ENCODE measurements around the gene TNFRSF9. TPM values are rescaled to one million over a fixed set of nuclear protein-coding genes. Genes with fewer than 3 reads are reported as not detected.

The TNFRSF9 gene
- total and polyA plus RNA-seq, 2 donors from 2014 or later = 0.54 TPM; not detected in 1

DNA sequence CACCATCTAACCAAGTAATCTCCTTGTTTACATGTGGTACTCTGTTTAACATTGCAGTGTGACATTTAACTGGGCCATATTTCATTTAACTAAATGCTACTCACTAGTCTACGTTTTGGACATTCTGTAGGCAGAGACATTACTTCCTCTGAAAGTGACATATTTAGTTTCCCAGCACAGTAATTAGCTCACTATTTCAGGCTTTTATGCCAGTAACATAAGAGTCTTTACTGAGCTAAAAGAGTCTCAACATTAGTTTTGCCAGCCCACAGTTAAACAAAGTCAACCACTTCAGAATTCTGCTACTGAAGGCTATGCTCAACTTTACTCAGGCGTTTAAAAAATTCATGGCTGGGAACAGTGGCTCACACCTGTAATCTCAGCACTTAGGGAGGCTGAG lies 2.6 kb upstream of the TNFRSF9 start:
- TF ChIP-seq, protein P1, sequence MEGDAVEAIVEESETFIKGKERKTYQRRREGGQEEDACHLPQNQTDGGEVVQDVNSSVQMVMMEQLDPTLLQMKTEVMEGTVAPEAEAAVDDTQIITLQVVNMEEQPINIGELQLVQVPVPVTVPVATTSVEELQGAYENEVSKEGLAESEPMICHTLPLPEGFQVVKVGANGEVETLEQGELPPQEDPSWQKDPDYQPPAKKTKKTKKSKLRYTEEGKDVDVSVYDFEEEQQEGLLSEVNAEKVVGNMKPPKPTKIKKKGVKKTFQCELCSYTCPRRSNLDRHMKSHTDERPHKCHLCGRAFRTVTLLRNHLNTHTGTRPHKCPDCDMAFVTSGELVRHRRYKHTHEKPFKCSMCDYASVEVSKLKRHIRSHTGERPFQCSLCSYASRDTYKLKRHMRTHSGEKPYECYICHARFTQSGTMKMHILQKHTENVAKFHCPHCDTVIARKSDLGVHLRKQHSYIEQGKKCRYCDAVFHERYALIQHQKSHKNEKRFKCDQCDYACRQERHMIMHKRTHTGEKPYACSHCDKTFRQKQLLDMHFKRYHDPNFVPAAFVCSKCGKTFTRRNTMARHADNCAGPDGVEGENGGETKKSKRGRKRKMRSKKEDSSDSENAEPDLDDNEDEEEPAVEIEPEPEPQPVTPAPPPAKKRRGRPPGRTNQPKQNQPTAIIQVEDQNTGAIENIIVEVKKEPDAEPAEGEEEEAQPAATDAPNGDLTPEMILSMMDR (IDR thresholded peaks at IDR 0.05; ENCODE audit: borderline replicate concordance, extremely low read depth, insufficient read depth) = no peak
- H3K27ac ChIP-seq (ENCODE audit: low read depth in 2 of 2, low read length in 2 of 2) = no peak overlapping the region

GRCh38 chr1:7942214-7942921 lies 1.7 kb upstream of the TNFRSF9 start:
- Histone ChIP-seq H3K4me1 (ENCODE audit: control insufficient read depth in 2 of 3, insufficient read depth in 2 of 3, low read depth in 1 of 3, low read length in 3 of 3) (peaks cover 0 to 7% (median 0%) of the 10 kb centered on the region in 3 donors), H3K9ac (ENCODE audit: low read length in 3 of 3) (no peak overlapping the region), H3K4me3 (ENCODE audit: low read length in 3 of 3) (peak overlapping the region in 1 of 3 donors; percentile 25), H3K9me3 (ENCODE audit: control insufficient read depth in 2 of 3, insufficient read depth in 1 of 3, low read length in 3 of 3) (no peaks in the 10 kb centered on the region), H3K27me3 (ENCODE audit: control insufficient read depth, insufficient read depth, low read length) (peaks cover 9% of the 10 kb centered on the region), H3K36me3 (ENCODE audit: control insufficient read depth in 2 of 3, insufficient read depth in 3 of 3, low read length in 3 of 3) (no peaks in the 10 kb centered on the region), H3K27ac (ENCODE audit: low read depth in 2 of 2, low read length in 2 of 2) (no peak overlapping the region)
- FAIRE-seq (no peak), DNase-seq (peak; percentile 65 to 88 (median 78))
- TF ChIP-seq, protein P1 (IDR thresholded peaks at IDR 0.05; ENCODE audit: borderline replicate concordance, extremely low read depth, insufficient read depth) = peak; percentile 30
- intact Hi-C loops (cut with DNase I) = no loop called here

More for the DNA sequence above, 2.6 kb upstream of the TNFRSF9 start:
- FAIRE-seq (no peak), DNase-seq (no peak)
- Histone ChIP-seq H3K9ac (ENCODE audit: low read length in 3 of 3) (no peak overlapping the region), H3K36me3 (ENCODE audit: control insufficient read depth in 2 of 3, insufficient read depth in 3 of 3, low read length in 3 of 3) (no peaks in the 10 kb centered on the region), H3K4me1 (ENCODE audit: control insufficient read depth in 2 of 3, insufficient read depth in 2 of 3, low read depth in 1 of 3, low read length in 3 of 3) (peaks cover 0 to 7% (median 0%) of the 10 kb centered on the region in 3 donors), H3K9me3 (ENCODE audit: control insufficient read depth in 2 of 3, insufficient read depth in 1 of 3, low read length in 3 of 3) (no peaks in the 10 kb centered on the region), H3K4me3 (ENCODE audit: low read length in 3 of 3) (no peak overlapping the region), H3K27me3 (ENCODE audit: control insufficient read depth, insufficient read depth, low read length) (peaks cover 9% of the 10 kb centered on the region)
- intact Hi-C loops (cut with DNase I) = no loop called here

- Histone ChIP-seq H3K9ac (ENCODE audit: low read length in 3 of 3) (no peak overlapping the region), H3K9me3 (ENCODE audit: control insufficient read depth in 2 of 3, insufficient read depth in 1 of 3, low read length in 3 of 3) (no peaks in the 10 kb centered on the region), H3K27me3 (ENCODE audit: control insufficient read depth, insufficient read depth, low read length) (peaks cover 9% of the 10 kb centered on the region), H3K27ac (ENCODE audit: low read depth in 2 of 2, low read length in 2 of 2) (no peak overlapping the region), H3K36me3 (ENCODE audit: control insufficient read depth in 2 of 3, insufficient read depth in 3 of 3, low read length in 3 of 3) (no peaks in the 10 kb centered on the region), H3K4me1 (ENCODE audit: control insufficient read depth in 2 of 3, insufficient read depth in 2 of 3, low read depth in 1 of 3, low read length in 3 of 3) (peaks cover 0 to 7% (median 0%) of the 10 kb centered on the region in 3 donors), H3K4me3 (ENCODE audit: low read length in 3 of 3) (no peak overlapping the region)
- no peak for DNase-seq
- intact Hi-C loops (cut with DNase I) = no loop called here
- FAIRE-seq = no peak
- TF ChIP-seq, protein P1 (IDR thresholded peaks at IDR 0.05; ENCODE audit: borderline replicate concordance, extremely low read depth, insufficient read depth) = no peak
Observed at GRCh38 chr1:7941437-7941793, 776 bp upstream of the TNFRSF9 start.
